ENCODE data around the gene KLC1. TPM values are rescaled to one million over a fixed set of nuclear protein-coding genes. Genes with fewer than 3 reads are reported as not detected.

KLC1 gene
- total and polyA plus RNA-seq, 10 of the 15 experiments (the other 5 are each of a cell fraction or from before 2014, with no cell fraction given): 5.5 to 137 (median 76.1) TPM

DNA sequence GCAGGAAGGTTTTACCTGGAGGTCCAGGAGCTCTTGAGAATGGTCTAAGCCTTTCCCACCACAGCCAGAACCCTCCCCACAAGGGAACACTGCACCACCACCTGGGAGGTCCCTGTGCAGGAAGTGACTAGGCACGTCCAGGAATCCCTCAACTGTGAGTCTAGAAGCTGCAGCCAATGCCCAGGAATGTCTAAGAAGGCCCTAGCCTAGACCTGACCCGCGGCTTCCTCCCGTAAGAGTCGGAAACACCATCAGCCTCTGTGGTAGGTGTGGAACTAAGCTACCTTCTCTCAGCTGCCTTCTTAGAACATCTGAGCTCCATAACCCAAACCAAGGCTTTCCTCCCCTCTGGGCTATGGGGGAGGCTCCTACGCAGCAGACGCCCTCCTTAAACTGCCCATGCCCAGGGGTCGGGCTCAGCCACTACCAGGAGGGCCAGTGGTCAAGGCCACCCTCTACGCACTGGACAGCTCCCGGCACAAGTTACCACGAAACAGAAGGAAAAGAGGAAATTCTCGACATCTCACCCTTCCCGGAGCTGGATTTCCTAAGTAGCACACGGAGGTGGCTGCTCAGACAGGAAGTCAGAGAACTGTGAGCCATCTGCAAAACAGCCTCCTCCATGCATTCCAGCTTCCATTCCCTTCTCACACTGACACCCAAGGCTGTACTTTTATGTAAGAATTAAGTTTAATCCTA, 112.1 kb downstream of the KLC1 start:
- intact Hi-C loops (cut with micrococcal nuclease; ENCODE audit: unreplicated experiment) (no loop called here), in situ Hi-C loops (cut with MboI) (no loop called here)
- POLR2A ChIA-PET: no interaction called here
- SMC1A ChIA-PET (ENCODE audit: uncharacterized antibody, unreplicated experiment): interaction anchor here (0.8 kb wide), 2 partner anchors 13 to 23 kb away, joined by 3 to 4 read pairs; no protein-coding TSS in a partner anchor
- Histone ChIP-seq H3K27ac (ENCODE audit: control insufficient read depth, insufficient read depth) (no peak overlapping the region), H3K9me3 (replicated peaks; ENCODE audit: control insufficient read depth, insufficient read depth, low read length) (no peaks in the 10 kb centered on the region), H2AFZ (ENCODE audit: control insufficient read depth, low read depth, low read length) (no peak overlapping the region), H3K4me2 (ENCODE audit: control insufficient read depth, insufficient read depth) (no peak overlapping the region), H3K4me1 (ENCODE audit: control insufficient read depth, insufficient read depth, low read length) (no peaks in the 10 kb centered on the region), H3K9ac (ENCODE audit: control insufficient read depth, insufficient read depth, low read length) (no peak overlapping the region), H3K4me3 (no peak overlapping the region), H3K27me3 (replicated peaks in 1 of 2; ENCODE audit: control insufficient read depth in 2 of 2, insufficient read depth in 2 of 2, low read length in 1 of 2) (no peaks in the 10 kb centered on the region), H4K20me1 (ENCODE audit: control insufficient read depth, insufficient read depth) (no peaks in the 10 kb centered on the region), H3K79me2 (ENCODE audit: control insufficient read depth, insufficient read depth, low read length) (no peaks in the 10 kb centered on the region), H3K36me3 (ENCODE audit: control insufficient read depth in 2 of 2, insufficient read depth in 2 of 2, low read length in 1 of 2) (no peaks in the 10 kb centered on the region; a peak in 2 of 4 replicates)
- no peak for TF ChIP-seq MXI1 (IDR thresholded peaks at IDR 0.05; ENCODE audit: low read depth, low read length)
- TF ChIP-seq FOS (IDR thresholded peaks at IDR 0.05; ENCODE audit: borderline replicate concordance, extremely low read depth, insufficient read length): no peak
- no peak for TF ChIP-seq POU2F2 (IDR thresholded peaks at IDR 0.05; ENCODE audit: borderline replicate concordance, low read depth, low read length)
- TF ChIP-seq, protein P1, sequence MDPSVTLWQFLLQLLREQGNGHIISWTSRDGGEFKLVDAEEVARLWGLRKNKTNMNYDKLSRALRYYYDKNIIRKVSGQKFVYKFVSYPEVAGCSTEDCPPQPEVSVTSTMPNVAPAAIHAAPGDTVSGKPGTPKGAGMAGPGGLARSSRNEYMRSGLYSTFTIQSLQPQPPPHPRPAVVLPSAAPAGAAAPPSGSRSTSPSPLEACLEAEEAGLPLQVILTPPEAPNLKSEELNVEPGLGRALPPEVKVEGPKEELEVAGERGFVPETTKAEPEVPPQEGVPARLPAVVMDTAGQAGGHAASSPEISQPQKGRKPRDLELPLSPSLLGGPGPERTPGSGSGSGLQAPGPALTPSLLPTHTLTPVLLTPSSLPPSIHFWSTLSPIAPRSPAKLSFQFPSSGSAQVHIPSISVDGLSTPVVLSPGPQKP (IDR thresholded peaks at IDR 0.05; ENCODE audit: low read depth, low read length): no peak
- TF ChIP-seq ETV6 (conservative IDR thresholded peaks at IDR 0.05 in 1 of 2, IDR thresholded peaks at IDR 0.05 in 1 of 2; ENCODE audit: borderline replicate concordance in 1 of 2, low read depth in 1 of 2): no peak
- TF ChIP-seq CEBPZ (IDR thresholded peaks at IDR 0.05; ENCODE audit: low read depth, low read length): no peak
- TF ChIP-seq, protein P2, sequence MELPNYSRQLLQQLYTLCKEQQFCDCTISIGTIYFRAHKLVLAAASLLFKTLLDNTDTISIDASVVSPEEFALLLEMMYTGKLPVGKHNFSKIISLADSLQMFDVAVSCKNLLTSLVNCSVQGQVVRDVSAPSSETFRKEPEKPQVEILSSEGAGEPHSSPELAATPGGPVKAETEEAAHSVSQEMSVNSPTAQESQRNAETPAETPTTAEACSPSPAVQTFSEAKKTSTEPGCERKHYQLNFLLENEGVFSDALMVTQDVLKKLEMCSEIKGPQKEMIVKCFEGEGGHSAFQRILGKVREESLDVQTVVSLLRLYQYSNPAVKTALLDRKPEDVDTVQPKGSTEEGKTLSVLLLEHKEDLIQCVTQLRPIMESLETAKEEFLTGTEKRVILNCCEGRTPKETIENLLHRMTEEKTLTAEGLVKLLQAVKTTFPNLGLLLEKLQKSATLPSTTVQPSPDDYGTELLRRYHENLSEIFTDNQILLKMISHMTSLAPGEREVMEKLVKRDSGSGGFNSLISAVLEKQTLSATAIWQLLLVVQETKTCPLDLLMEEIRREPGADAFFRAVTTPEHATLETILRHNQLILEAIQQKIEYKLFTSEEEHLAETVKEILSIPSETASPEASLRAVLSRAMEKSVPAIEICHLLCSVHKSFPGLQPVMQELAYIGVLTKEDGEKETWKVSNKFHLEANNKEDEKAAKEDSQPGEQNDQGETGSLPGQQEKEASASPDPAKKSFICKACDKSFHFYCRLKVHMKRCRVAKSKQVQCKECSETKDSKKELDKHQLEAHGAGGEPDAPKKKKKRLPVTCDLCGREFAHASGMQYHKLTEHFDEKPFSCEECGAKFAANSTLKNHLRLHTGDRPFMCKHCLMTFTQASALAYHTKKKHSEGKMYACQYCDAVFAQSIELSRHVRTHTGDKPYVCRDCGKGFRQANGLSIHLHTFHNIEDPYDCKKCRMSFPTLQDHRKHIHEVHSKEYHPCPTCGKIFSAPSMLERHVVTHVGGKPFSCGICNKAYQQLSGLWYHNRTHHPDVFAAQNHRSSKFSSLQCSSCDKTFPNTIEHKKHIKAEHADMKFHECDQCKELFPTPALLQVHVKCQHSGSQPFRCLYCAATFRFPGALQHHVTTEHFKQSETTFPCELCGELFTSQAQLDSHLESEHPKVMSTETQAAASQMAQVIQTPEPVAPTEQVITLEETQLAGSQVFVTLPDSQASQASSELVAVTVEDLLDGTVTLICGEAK (IDR thresholded peaks at IDR 0.05; ENCODE audit: borderline replicate concordance): no peak
- WGBS (ENCODE audit: insufficient coverage, insufficient replicate concordance, low lambda C conversion rate, missing lambda C conversion rate): 85% methylated on average over 14 of the region's 14 CpGs
- RAD21 ChIA-PET (ENCODE audit: unreplicated experiment): interaction anchor here (1.7 kb wide), 1 partner anchor 222 kb away, joined by 4 read pairs; no protein-coding TSS in a partner anchor
- DNase-seq (ENCODE audit: low read depth, low spot score) (no peak), ATAC-seq (no peak), FAIRE-seq (no peak)
- CTCF ChIA-PET: no interaction called here
- BruUV-seq (replicated peaks): no TSS peak

All from GM12878 (cell line).